Endodermal cell (in vitro differentiated cells): ENCODE results near the gene POT1. TPM values are rescaled to one million over a fixed set of nuclear protein-coding genes. Genes with fewer than 3 reads are reported as not detected.

ENCODE experiments used
- DNase-seq: peaks from one replicate; pipeline ENCODE4 v3.0.0-alpha.2; 2017
- H3K27ac ChIP-seq: 2 replicates; pipeline ENCODE4 v1.5.1; 2013; ENCODE audit warnings: mild to moderate bottlenecking, low read depth, low read length, moderate library complexity
- H3K27me3 ChIP-seq: 2 replicates; pipeline ENCODE4 v1.6.1; 2013; ENCODE audit warnings: mild to moderate bottlenecking, low read length, moderate library complexity; ENCODE audit not compliant: insufficient read depth, control insufficient read depth, poor library complexity, severe bottlenecking
- H3K36me3 ChIP-seq: 2 replicates; pipeline ENCODE4 v1.7.0; 2013; ENCODE audit warnings: mild to moderate bottlenecking, low read length, moderate library complexity; ENCODE audit not compliant: control insufficient read depth, insufficient read depth
- H3K4me1 ChIP-seq: one replicate; pipeline ENCODE4 v1.7.0; 2013; ENCODE audit warnings: low read length; ENCODE audit not compliant: control insufficient read depth, insufficient read depth
- H3K4me3 ChIP-seq: 2 replicates; pipeline ENCODE4 v1.5.1; 2013; ENCODE audit warnings: mild to moderate bottlenecking, low read length, moderate library complexity
- H3K9ac ChIP-seq: 2 replicates; pipeline ENCODE4 v1.6.1; 2013; ENCODE audit warnings: mild to moderate bottlenecking, low read length, moderate library complexity; ENCODE audit not compliant: poor library complexity, severe bottlenecking; ENCODE audit errors: extremely low read depth
- H3K9me3 ChIP-seq: 2 replicates; pipeline ENCODE4 v1.6.1; 2013; ENCODE audit warnings: mild to moderate bottlenecking, low read length, moderate library complexity; ENCODE audit not compliant: control insufficient read depth
- H3K27ac Mint-ChIP-seq: 2 replicates; pipeline ENCODE4 v1.8.0; 2020; ENCODE audit warnings: mixed read lengths
- H3K27me3 Mint-ChIP-seq: 2 replicates; pipeline ENCODE4 v1.8.0; 2021; ENCODE audit warnings: mild to moderate bottlenecking, mixed read lengths; ENCODE audit not compliant: insufficient read depth
- H3K36me3 Mint-ChIP-seq: 2 replicates; pipeline ENCODE4 v1.8.0; 2020; ENCODE audit warnings: low read depth, mixed read lengths
- H3K4me1 Mint-ChIP-seq: 2 replicates; pipeline ENCODE4 v1.8.0; 2020; ENCODE audit warnings: mixed read lengths
- H3K4me3 Mint-ChIP-seq: 2 replicates; pipeline ENCODE4 v1.8.0; 2020; ENCODE audit warnings: mild to moderate bottlenecking, moderate library complexity, mixed read lengths
- H3K9me3 Mint-ChIP-seq: 2 replicates; pipeline ENCODE4 v1.8.0; 2020; ENCODE audit warnings: mild to moderate bottlenecking, mixed read lengths
- WGBS, 2 experiments: methylation state at CpG; one replicate each; pipeline versions ENCODE4 v1.1.5 to v1.1.7; 2013; ENCODE audit warnings: missing lambda C conversion rate in 2 of 2, mixed read lengths in 1 of 2; ENCODE audit not compliant: insufficient coverage in 1 of 2, insufficient read length in 1 of 2; 5-methylcytosine and 5-hydroxymethylcytosine counted together
- total RNA-seq, 2 donors: library from RNA; stranded (reverse); fragmentation: NEBNext Ultra II Directional in 1 of 2; extraction: Animal tissue kit (Norgen Biotek cat#: 25700) in 1 of 2; gene quantifications; 2 replicates in 1 of 2; 3 replicates in 1 of 2; pipeline ENCODE4 v1.2.1, GENCODE V29; 2021
- TF ChIP-seq, protein P1 (sequence below): fragments of 200-600 bp; sonication (generic); conservative IDR thresholded peaks from 2 replicates; pipeline ENCODE4 v1.5.0; 2021; ENCODE audit warnings: antibody characterized with exemption, mild to moderate bottlenecking

The POT1 gene
- total RNA-seq, 2 donors from 2014 or later, result 31.2 to 41.8 TPM

- WGBS, 2 experiments, result no CpG with 5 or more reads among the region's 1 CpG
- no peak for DNase-seq
- H3K27ac Mint-ChIP-seq, result no peak overlapping the region
Measured at GRCh38 chr7:124801330-124801895, 128.2 kb downstream of the POT1 start.

DNA sequence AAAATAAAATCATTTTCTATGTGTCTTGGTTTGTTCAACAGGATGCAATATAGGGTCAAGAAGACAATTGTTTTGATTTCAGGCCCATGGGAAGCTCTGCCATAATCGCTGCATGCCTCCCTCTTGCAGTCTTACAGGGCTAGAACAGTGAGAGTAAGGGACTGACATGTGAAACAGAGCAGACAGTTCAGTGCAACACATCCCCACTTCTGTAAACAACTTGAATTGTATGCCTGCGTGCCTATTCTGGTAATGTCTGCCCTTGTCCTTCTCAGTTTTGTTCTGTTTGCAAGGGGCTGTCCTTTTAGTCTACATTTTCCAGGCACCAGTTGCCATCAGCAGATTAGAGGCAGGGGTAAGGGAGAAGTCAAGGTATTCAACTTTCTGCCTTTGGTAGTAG lies 129.2 kb downstream of the POT1 start:
- Histone ChIP-seq H3K36me3 (no peaks in the 10 kb centered on the region), H3K4me1 (peaks cover 5% of the 10 kb centered on the region), H3K9ac (no peak overlapping the region), H3K9me3 (no peaks in the 10 kb centered on the region), H3K27me3 (no peaks in the 10 kb centered on the region), H3K27ac (no peak overlapping the region), H3K4me3 (no peak overlapping the region)
- H3K27ac Mint-ChIP-seq, result no peak overlapping the region
- TF ChIP-seq, protein P1, sequence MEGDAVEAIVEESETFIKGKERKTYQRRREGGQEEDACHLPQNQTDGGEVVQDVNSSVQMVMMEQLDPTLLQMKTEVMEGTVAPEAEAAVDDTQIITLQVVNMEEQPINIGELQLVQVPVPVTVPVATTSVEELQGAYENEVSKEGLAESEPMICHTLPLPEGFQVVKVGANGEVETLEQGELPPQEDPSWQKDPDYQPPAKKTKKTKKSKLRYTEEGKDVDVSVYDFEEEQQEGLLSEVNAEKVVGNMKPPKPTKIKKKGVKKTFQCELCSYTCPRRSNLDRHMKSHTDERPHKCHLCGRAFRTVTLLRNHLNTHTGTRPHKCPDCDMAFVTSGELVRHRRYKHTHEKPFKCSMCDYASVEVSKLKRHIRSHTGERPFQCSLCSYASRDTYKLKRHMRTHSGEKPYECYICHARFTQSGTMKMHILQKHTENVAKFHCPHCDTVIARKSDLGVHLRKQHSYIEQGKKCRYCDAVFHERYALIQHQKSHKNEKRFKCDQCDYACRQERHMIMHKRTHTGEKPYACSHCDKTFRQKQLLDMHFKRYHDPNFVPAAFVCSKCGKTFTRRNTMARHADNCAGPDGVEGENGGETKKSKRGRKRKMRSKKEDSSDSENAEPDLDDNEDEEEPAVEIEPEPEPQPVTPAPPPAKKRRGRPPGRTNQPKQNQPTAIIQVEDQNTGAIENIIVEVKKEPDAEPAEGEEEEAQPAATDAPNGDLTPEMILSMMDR, result no peak
- peaks cover 10% of the 10 kb centered on the region for H3K4me1 Mint-ChIP-seq
- H3K4me3 Mint-ChIP-seq, result no peak overlapping the region
- no peaks in the 10 kb centered on the region for H3K9me3 Mint-ChIP-seq
- DNase-seq, result no peak
- no peaks in the 10 kb centered on the region for H3K36me3 Mint-ChIP-seq
- H3K27me3 Mint-ChIP-seq, result no peaks in the 10 kb centered on the region
- WGBS, 2 experiments, result 90 to 100% methylated on average over 1 to 2 of the region's 2 CpGs

More at GRCh38 chr7:124801330-124801895, 128.2 kb downstream of the POT1 start:
- Histone ChIP-seq H3K4me3 (no peak overlapping the region), H3K9me3 (no peaks in the 10 kb centered on the region), H3K4me1 (peaks cover 5% of the 10 kb centered on the region), H3K9ac (no peak overlapping the region), H3K27me3 (no peaks in the 10 kb centered on the region), H3K36me3 (no peaks in the 10 kb centered on the region), H3K27ac (no peak overlapping the region)
- Mint-ChIP-seq H3K4me3 (no peak overlapping the region), H3K9me3 (no peaks in the 10 kb centered on the region), H3K36me3 (no peaks in the 10 kb centered on the region), H3K27me3 (no peaks in the 10 kb centered on the region), H3K4me1 (peaks cover 11% of the 10 kb centered on the region)
- TF ChIP-seq, protein P1, result no peak

DNA sequence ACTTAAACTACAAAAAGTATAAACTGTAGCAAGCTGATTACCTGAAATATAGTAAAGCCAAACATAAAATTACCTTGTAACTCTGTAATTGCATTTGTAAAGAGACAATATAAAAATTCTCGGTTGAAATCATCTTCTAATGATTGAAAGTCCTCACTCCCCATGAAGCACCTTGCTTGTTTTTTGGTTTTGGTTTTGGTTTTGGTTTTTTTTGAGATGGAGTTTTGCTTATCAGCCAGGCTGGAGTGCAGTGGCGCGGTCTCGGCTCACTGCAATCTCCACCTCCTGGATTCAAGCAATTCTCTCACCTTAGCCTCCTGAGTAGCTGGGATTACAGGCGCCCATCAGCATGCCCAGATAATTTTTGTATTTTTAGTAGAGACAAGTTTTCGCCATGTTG lies 130.2 kb downstream of the POT1 start:
- no peaks in the 10 kb centered on the region for H3K9me3 ChIP-seq
- no peak overlapping the region for H3K9ac ChIP-seq
- H3K36me3 ChIP-seq, result no peaks in the 10 kb centered on the region
- H3K27ac ChIP-seq, result no peak overlapping the region
- no peaks in the 10 kb centered on the region for H3K36me3 Mint-ChIP-seq
- TF ChIP-seq, protein P1, result no peak
- peaks cover under 1% of the 10 kb centered on the region for H3K4me1 ChIP-seq
- no peaks in the 10 kb centered on the region for H3K27me3 ChIP-seq
- WGBS, 2 experiments, result 87 to 90% methylated on average over 4 to 6 of the region's 6 CpGs
- peaks cover under 1% of the 10 kb centered on the region for H3K4me1 Mint-ChIP-seq
- H3K4me3 Mint-ChIP-seq, result no peak overlapping the region
- H3K4me3 ChIP-seq, result no peak overlapping the region
- no peak for DNase-seq
- H3K27ac Mint-ChIP-seq, result no peak overlapping the region
- no peaks in the 10 kb centered on the region for H3K27me3 Mint-ChIP-seq
- no peaks in the 10 kb centered on the region for H3K9me3 Mint-ChIP-seq
